Omental fat pad (tissue), 4 donors: Measurements from ENCODE around the gene PLEKHA6. TPM values are rescaled to one million over a fixed set of nuclear protein-coding genes. Genes with fewer than 3 reads are reported as not detected.
A peak's percentile ranks its signal among the peaks of the same experiment; 100 is the strongest.

Source experiments
- ATAC-seq: fragments of 150-250 bp; one replicate; pipeline ENCODE4 v1.9.1; 2016; ENCODE audit warnings: mild to moderate bottlenecking, moderate library complexity; ENCODE audit not compliant: low FRiP score
- DNase-seq: peaks from one replicate; pipeline ENCODE4 v3.0.0-alpha.2; 2019; ENCODE audit warnings: low spot score
- total RNA-seq, 4 donors: library from RNA; depleted of rRNA; stranded (reverse); fragments of >200 nt; gene quantifications; one replicate each; pipeline ENCODE4 v1.1.0, GENCODE V29; 2016
- TF ChIP-seq, protein P1 (sequence below), 3 donors: fragments of 450-650 bp; IDR thresholded peaks; one replicate each; pipeline ENCODE4 v1.5.1; 2016 to 2017; ENCODE audit warnings: antibody characterized with exemption in 3 of 3, mild to moderate bottlenecking in 3 of 3, moderate library complexity in 2 of 3

The PLEKHA6 gene
- total RNA-seq, 4 donors from 2014 or later: 2.9 to 13.1 (median 7.5) TPM

- DNase-seq: no peak
- peak; percentile 65 for ATAC-seq
- TF ChIP-seq, protein P1, sequence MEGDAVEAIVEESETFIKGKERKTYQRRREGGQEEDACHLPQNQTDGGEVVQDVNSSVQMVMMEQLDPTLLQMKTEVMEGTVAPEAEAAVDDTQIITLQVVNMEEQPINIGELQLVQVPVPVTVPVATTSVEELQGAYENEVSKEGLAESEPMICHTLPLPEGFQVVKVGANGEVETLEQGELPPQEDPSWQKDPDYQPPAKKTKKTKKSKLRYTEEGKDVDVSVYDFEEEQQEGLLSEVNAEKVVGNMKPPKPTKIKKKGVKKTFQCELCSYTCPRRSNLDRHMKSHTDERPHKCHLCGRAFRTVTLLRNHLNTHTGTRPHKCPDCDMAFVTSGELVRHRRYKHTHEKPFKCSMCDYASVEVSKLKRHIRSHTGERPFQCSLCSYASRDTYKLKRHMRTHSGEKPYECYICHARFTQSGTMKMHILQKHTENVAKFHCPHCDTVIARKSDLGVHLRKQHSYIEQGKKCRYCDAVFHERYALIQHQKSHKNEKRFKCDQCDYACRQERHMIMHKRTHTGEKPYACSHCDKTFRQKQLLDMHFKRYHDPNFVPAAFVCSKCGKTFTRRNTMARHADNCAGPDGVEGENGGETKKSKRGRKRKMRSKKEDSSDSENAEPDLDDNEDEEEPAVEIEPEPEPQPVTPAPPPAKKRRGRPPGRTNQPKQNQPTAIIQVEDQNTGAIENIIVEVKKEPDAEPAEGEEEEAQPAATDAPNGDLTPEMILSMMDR (IDR thresholded peaks at IDR 0.05): no peak
Observed at GRCh38 chr1:204348722-204349121, 11.0 kb downstream of the PLEKHA6 start.

DNA sequence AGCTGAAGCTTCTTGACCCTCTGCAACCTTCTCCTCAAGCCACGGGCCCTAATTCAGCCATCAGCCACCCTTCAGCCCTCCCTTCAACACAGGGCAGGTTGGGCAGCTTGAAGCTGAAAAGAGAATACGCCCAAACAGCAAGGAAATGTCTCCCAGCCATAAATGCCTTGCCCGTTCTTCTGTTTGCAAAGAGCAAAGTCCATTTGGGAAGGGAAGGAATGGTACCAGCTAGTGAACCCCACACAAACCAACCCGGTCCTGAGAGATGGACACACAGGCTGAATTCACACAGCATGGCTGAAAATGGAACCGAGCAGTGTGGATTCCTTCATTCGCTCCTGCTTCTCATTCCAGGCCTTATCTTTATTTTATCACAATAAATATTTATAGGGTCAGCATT lies 11.5 kb downstream of the PLEKHA6 start:
- DNase-seq (no peak), ATAC-seq (no peak)
- TF ChIP-seq, protein P1 (IDR thresholded peaks at IDR 0.05): no peak

DNA sequence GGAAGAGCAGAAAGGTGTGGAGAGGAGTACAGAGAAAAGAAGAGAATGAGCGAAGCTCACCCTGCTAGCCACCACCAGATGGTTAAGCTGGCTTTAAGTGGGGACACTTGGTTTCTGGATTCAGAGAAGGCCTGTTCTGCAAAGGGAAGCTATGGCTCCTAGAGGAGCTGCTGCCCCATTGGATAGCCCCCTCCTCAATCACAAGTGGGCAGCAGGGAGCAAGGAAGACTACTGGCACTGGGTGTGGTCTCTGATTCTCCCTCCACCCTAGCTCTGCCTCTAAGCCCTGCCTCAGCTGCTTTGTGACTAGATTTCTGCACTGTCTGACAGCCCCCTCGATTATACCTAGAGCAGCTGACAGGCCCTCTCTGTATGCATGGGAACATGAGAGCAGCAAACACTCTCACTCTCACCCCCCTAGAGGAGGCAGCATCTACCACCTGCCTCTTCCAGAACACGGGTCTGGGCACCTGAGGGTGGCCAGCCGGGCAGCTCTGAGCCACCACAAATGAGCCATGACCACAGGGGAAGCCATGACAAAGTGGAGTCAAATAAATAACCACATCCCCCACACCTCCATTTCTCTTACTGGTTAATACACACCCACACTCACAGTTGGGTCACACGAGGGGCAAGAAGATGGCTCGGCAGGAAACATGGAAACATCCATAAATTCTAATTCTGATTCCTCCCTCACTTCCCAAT lies 13.6 kb downstream of the PLEKHA6 start:
- ATAC-seq: no peak
- DNase-seq: no peak
- TF ChIP-seq, protein P1 (IDR thresholded peaks at IDR 0.05): no peak

DNA sequence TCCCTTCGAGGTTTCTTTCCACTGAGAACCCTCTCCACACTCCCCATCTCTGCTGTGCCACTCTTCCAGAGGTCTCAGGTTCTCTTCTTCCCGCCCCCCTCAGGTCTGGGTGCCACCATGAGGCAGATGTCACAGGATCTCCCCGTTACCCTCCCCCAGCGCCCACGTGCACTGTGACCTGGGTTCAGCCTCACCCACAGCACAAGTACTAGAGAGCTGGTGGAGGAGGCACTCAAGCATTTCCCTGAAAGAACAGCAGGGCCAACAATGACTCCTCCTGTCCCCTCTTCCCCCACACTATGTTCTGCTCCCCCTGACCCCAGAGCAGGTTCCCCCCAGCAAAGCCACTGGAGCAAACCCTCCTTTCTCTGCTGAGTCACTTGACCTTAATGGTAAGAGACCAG lies 14.3 kb downstream of the PLEKHA6 start:
- no peak for DNase-seq
- TF ChIP-seq, protein P1 (IDR thresholded peaks at IDR 0.05): no peak
- ATAC-seq: no peak

GRCh38 chr1:204344665-204345355 lies 14.9 kb downstream of the PLEKHA6 start:
- no peak for ATAC-seq
- TF ChIP-seq, protein P1 (IDR thresholded peaks at IDR 0.05): no peak
- DNase-seq: no peak

DNA sequence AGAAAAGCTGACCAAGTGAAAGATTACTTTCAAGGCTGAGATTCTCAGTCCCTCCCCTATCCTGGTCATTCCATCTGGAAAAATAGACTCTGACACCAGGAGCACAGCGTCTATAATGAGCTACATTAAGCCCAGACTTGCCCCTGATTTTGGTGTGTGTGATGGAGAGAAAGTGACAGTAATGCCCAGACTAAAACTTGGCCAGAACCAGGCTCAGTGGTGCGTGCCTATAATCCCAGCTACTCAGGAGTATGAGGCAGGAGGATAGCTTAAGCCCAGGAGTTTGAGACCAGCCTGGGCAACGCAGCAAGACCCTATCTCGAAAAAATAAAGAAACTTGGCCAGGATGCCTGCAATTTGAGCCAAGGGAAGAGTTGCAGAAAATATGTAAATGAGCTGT lies 15.9 kb downstream of the PLEKHA6 start:
- ATAC-seq: no peak
- TF ChIP-seq, protein P1 (IDR thresholded peaks at IDR 0.05): no peak

DNA sequence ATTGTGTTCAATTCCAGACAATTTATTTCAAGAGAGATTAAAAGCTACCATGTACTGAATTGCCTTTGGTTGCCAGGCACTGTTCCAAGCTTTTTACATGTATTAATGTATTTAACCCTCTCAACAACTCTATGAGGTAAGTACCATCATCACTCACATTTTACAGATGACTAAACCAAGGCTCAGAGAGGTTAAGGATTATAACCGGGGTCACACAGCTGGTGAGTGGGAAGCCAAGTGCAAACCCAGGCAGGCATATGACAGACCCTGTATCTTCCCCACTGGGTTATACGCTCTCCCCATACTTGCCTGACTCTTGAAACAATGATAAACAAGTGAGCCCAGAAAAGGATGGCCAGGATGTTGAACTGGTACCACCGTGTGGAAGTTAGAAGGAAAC lies 16.5 kb downstream of the PLEKHA6 start:
- no peak for DNase-seq
- TF ChIP-seq, protein P1 (IDR thresholded peaks at IDR 0.05): no peak
- no peak for ATAC-seq

More for the DNA sequence above, 15.9 kb downstream of the PLEKHA6 start:
- no peak for DNase-seq
